ENCODE data around the gene FPR2. TPM values are rescaled to one million over a fixed set of nuclear protein-coding genes. Genes with fewer than 3 reads are reported as not detected.

FPR2 gene
- total RNA-seq, 2 experiments from 2014 or later, result not detected

GRCh38 chr19:51820011-51820410 is 59.0 kb downstream of the FPR2 start:
- ChIA-PET CTCF (no interaction called here), POLR2A (no interaction called here)
- ATAC-seq (no peak), DNase-seq (no peak)
- Mint-ChIP-seq H3K4me1 (ENCODE audit: low read depth) (no peaks in the 10 kb centered on the region), H3K27me3 (ENCODE audit: low read depth) (no peaks in the 10 kb centered on the region), H3K4me3 (no peak overlapping the region), H3K27ac (no peak overlapping the region), H3K36me3 (ENCODE audit: low read depth) (no peaks in the 10 kb centered on the region), H3K9me3 (ENCODE audit: insufficient read depth) (peaks cover 17% of the 10 kb centered on the region)

Other genes with a start within 250 kb of the FPR2 start
- gene SIGLEC6, start 229.5 kb upstream of the FPR2 start, total RNA-seq, result under 1 TPM in 1 of 2 experiments, not detected in 1; 0.29 TPM
- gene ZNF175, start 189.9 kb upstream of the FPR2 start, total RNA-seq, result 1 to 10 TPM; 8.4 to 9.7 TPM
- gene SIGLEC5, start 130.8 kb upstream of the FPR2 start, total RNA-seq, result not detected
- gene SIGLEC14, start 114.4 kb upstream of the FPR2 start, total RNA-seq, result not detected
- 1 to 10 TPM; 1.2 to 2.2 TPM for gene SPACA6, start 67.8 kb upstream of the FPR2 start, total RNA-seq
- gene HAS1, start 37.2 kb upstream of the FPR2 start, total RNA-seq, result not detected
- not detected for gene FPR1, start 9.3 kb upstream of the FPR2 start, total RNA-seq
- not detected for gene FPR3, start 34.0 kb downstream of the FPR2 start, total RNA-seq
- gene ZNF577, start 126.8 kb downstream of the FPR2 start, total RNA-seq, result 1 to 10 TPM; 6.0 to 7.6 TPM
- 10 to 100 TPM; 10.9 to 11.2 TPM for gene ZNF649, start 143.8 kb downstream of the FPR2 start, total RNA-seq
- 1 to 10 TPM; 6.3 to 8.2 TPM for gene ZNF613, start 166.3 kb downstream of the FPR2 start, total RNA-seq
- 10 to 100 TPM; 11.8 to 13.7 TPM for gene ZNF350, start 225.7 kb downstream of the FPR2 start, total RNA-seq
- gene ZNF615, start 247.0 kb downstream of the FPR2 start, total RNA-seq, result 1 to 10 TPM; 7.8 to 8.6 TPM